Mesenchymal stem cell (in vitro differentiated cells and primary cell): ENCODE results near the gene THTPA.
"Not testable (repeated sequence)": the region's sequence is repeated elsewhere in the genome, so short reads cannot be mapped to it uniquely, and the experiment has no call there.

Source experiments
- DNase-seq: peaks from one replicate; pipeline ENCODE4 v3.0.0-alpha.2; 2013
- H2AFZ ChIP-seq: one replicate; pipeline ENCODE4 v1.6.1; 2013; ENCODE audit warnings: low read depth, mild to moderate bottlenecking, control low read depth, inconsistent platforms, low read length, moderate library complexity
- H2AK5ac ChIP-seq: 2 replicates; pipeline ENCODE4 v1.6.1; 2013; ENCODE audit warnings: low read length, moderate library complexity, mild to moderate bottlenecking, inconsistent platforms; ENCODE audit not compliant: severe bottlenecking
- H2BK120ac ChIP-seq: one replicate; pipeline ENCODE4 v1.6.1; 2013; ENCODE audit warnings: low read depth, mild to moderate bottlenecking, inconsistent platforms, low read length, moderate library complexity
- H2BK12ac ChIP-seq, 2 experiments: one replicate each; pipeline ENCODE4 v1.6.1; 2013; ENCODE audit warnings: inconsistent platforms in 2 of 2, low read length in 2 of 2, mild to moderate bottlenecking in 2 of 2, moderate library complexity in 2 of 2, control low read depth in 1 of 2
- H2BK15ac ChIP-seq: one replicate; pipeline ENCODE4 v1.6.1; 2013; ENCODE audit warnings: mild to moderate bottlenecking, low read depth, inconsistent platforms; ENCODE audit not compliant: poor library complexity, severe bottlenecking
- H2BK5ac ChIP-seq: 2 replicates; pipeline ENCODE4 v1.6.1; 2013; ENCODE audit warnings: low read depth, mild to moderate bottlenecking, low read length, control low read depth, inconsistent platforms; ENCODE audit not compliant: poor library complexity, severe bottlenecking
- H3K14ac ChIP-seq, 2 experiments: one replicate each; pipeline ENCODE4 v1.6.1; 2013; ENCODE audit warnings: inconsistent platforms in 2 of 2, low read length in 2 of 2, control low read depth in 1 of 2, mild to moderate bottlenecking in 1 of 2, moderate library complexity in 1 of 2
- H3K18ac ChIP-seq, 2 experiments: one replicate each; pipeline ENCODE4 v1.6.1; 2013; ENCODE audit warnings: inconsistent platforms in 2 of 2, low read length in 2 of 2, control low read depth in 1 of 2, low read depth in 1 of 2, mild to moderate bottlenecking in 1 of 2
- H3K23ac ChIP-seq, 2 experiments: one replicate each; pipeline ENCODE4 v1.6.1; 2013; ENCODE audit warnings: inconsistent platforms in 2 of 2, low read length in 2 of 2, mild to moderate bottlenecking in 2 of 2, moderate library complexity in 2 of 2, control low read depth in 1 of 2
- H3K27ac ChIP-seq: 2 replicates; pipeline ENCODE4 v1.5.1; 2013; ENCODE audit warnings: mild to moderate bottlenecking, moderate library complexity, low read length, control low read depth, inconsistent platforms; ENCODE audit not compliant: poor library complexity, severe bottlenecking
- H3K27me3 ChIP-seq, 2 experiments: 2 replicates each; pipeline versions ENCODE4 v1.6.1 to v1.7.0; 2013; ENCODE audit warnings: low read length in 2 of 2, mild to moderate bottlenecking in 2 of 2, moderate library complexity in 2 of 2, control low read depth in 1 of 2, inconsistent platforms in 1 of 2; ENCODE audit not compliant: control insufficient read depth in 1 of 2, insufficient read depth in 1 of 2
- H3K36me3 ChIP-seq, 2 experiments: 2 replicates each; pipeline versions ENCODE4 v1.6.1 to v1.7.0; 2013; ENCODE audit warnings: low read length in 2 of 2, control low read depth in 1 of 2, inconsistent platforms in 1 of 2, low read depth in 1 of 2, mild to moderate bottlenecking in 1 of 2; ENCODE audit not compliant: insufficient read depth in 2 of 2, control insufficient read depth in 1 of 2
- H3K4ac ChIP-seq, 2 experiments: one replicate each; pipeline ENCODE4 v1.6.1; 2013; ENCODE audit warnings: inconsistent platforms in 2 of 2, low read length in 2 of 2, mild to moderate bottlenecking in 2 of 2, moderate library complexity in 2 of 2, control low read depth in 1 of 2, low read depth in 1 of 2
- H3K4me1 ChIP-seq: 2 replicates; pipeline ENCODE4 v1.6.1; 2013; ENCODE audit warnings: low read depth, low read length, control low read depth; ENCODE audit not compliant: control insufficient read depth, insufficient read depth
- H3K4me2 ChIP-seq: 2 replicates; pipeline ENCODE4 v1.6.1; 2013; ENCODE audit warnings: low read length, mild to moderate bottlenecking, inconsistent platforms; ENCODE audit not compliant: poor library complexity, severe bottlenecking
- H3K4me3 ChIP-seq, 2 experiments: 2 replicates each; pipeline versions ENCODE4 v1.5.1 to v1.7.0; 2013; ENCODE audit warnings: low read length in 2 of 2, mild to moderate bottlenecking in 2 of 2, control low read depth in 1 of 2, low read depth in 1 of 2; ENCODE audit not compliant: insufficient read depth in 1 of 2
- H3K79me1 ChIP-seq: replicated peaks from 2 replicates; pipeline ENCODE4 v1.6.1; 2013; ENCODE audit warnings: mild to moderate bottlenecking, control low read depth, low read length, inconsistent platforms; ENCODE audit not compliant: poor library complexity, severe bottlenecking
- H3K9ac ChIP-seq: 2 replicates; pipeline ENCODE4 v1.7.0; 2013; ENCODE audit warnings: mild to moderate bottlenecking, low read length, moderate library complexity
- H3K9me3 ChIP-seq: 2 replicates; pipeline ENCODE4 v1.7.0; 2013; ENCODE audit warnings: mild to moderate bottlenecking, low read length; ENCODE audit not compliant: control insufficient read depth
- H4K8ac ChIP-seq: one replicate; pipeline ENCODE4 v1.6.1; 2013; ENCODE audit warnings: inconsistent platforms, mild to moderate bottlenecking, low read length, moderate library complexity
- H4K91ac ChIP-seq: one replicate; pipeline ENCODE4 v1.6.1; 2013; ENCODE audit warnings: mild to moderate bottlenecking, low read length, inconsistent platforms
- WGBS: methylation state at CpG from one replicate; pipeline ENCODE4 v1.1.7; 2013; ENCODE audit warnings: mixed read lengths; 5-methylcytosine and 5-hydroxymethylcytosine counted together

Gene THTPA

GRCh38 chr14:23590198-23590597 is 34.1 kb downstream of the THTPA start:
- Histone ChIP-seq H3K4me1 (no peaks in the 10 kb centered on the region), H3K9ac (no peak overlapping the region), H2BK12ac (no peak overlapping the region), H3K36me3 (no peaks in the 10 kb centered on the region), H3K14ac (no peak overlapping the region), H3K27ac (no peak overlapping the region), H3K4ac (no peak overlapping the region), H3K18ac (no peak overlapping the region), H3K4me2 (no peak overlapping the region), H3K79me1 (no peaks in the 10 kb centered on the region), H3K27me3 (peaks cover 5 to 19% of the 10 kb centered on the region in 2 experiments), H2BK120ac (no peak overlapping the region), H3K4me3 (no peak overlapping the region), H3K9me3 (no peaks in the 10 kb centered on the region), H3K23ac (no peak overlapping the region), H4K91ac (no peak overlapping the region), H2BK15ac (no peak overlapping the region), H2BK5ac (no peak overlapping the region), H4K8ac (no peak overlapping the region), H2AK5ac (no peak overlapping the region), H2AFZ (no peak overlapping the region)
- WGBS, result 60% methylated on average over 1 of the region's 4 CpGs
- DNase-seq, result no peak

GRCh38 chr14:23594191-23594590 is 38.1 kb downstream of the THTPA start:
- H3K14ac ChIP-seq, H3K18ac ChIP-seq, H3K4me1 ChIP-seq, H3K4me2 ChIP-seq, H4K91ac ChIP-seq, H2BK5ac ChIP-seq, H2AFZ ChIP-seq, H2BK15ac ChIP-seq, H2BK120ac ChIP-seq, H3K4ac ChIP-seq, H3K23ac ChIP-seq, H3K27ac ChIP-seq, H2AK5ac ChIP-seq, H3K9ac ChIP-seq, H2BK12ac ChIP-seq, H3K4me3 ChIP-seq, H4K8ac ChIP-seq, H3K9me3 ChIP-seq, H3K79me1 ChIP-seq, H3K36me3 ChIP-seq, DNase-seq: not testable (repeated sequence)
- WGBS, result 71% methylated on average over 2 of the region's 3 CpGs
- peaks cover 5 to 19% of the 10 kb centered on the region in 2 experiments for H3K27me3 ChIP-seq

GRCh38 chr14:23600322-23600707 is 44.2 kb downstream of the THTPA start:
- Histone ChIP-seq H3K27me3 (peaks cover 9 to 13% of the 10 kb centered on the region in 2 experiments), H4K8ac (no peak overlapping the region), H3K4me1 (no peaks in the 10 kb centered on the region), H3K9ac (no peak overlapping the region), H3K79me1 (no peaks in the 10 kb centered on the region), H3K9me3 (peaks cover 3% of the 10 kb centered on the region), H4K91ac (no peak overlapping the region), H3K23ac (no peak overlapping the region), H3K36me3 (no peaks in the 10 kb centered on the region), H2BK15ac (no peak overlapping the region), H3K14ac (no peak overlapping the region), H3K4me2 (no peak overlapping the region), H3K27ac (no peak overlapping the region), H3K4me3 (no peak overlapping the region), H2BK5ac (no peak overlapping the region), H3K18ac (no peak overlapping the region), H2BK120ac (no peak overlapping the region), H2BK12ac (no peak overlapping the region), H3K4ac (no peak overlapping the region), H2AK5ac (no peak overlapping the region), H2AFZ (no peak overlapping the region)
- WGBS, result 82% methylated on average over 1 of the region's 2 CpGs
- no peak for DNase-seq

GRCh38 chr14:23600806-23601205 is 44.7 kb downstream of the THTPA start:
- no peaks in the 10 kb centered on the region for H3K36me3 ChIP-seq
- H3K23ac ChIP-seq, result no peak overlapping the region
- no peak overlapping the region for H3K18ac ChIP-seq
- H3K4ac ChIP-seq, result no peak overlapping the region
- WGBS, result 88% methylated on average over 1 of the region's 1 CpG
- H3K27me3 ChIP-seq, result peaks cover 9 to 13% of the 10 kb centered on the region in 2 experiments
- H2AK5ac ChIP-seq, result no peak overlapping the region
- no peak overlapping the region for H2BK12ac ChIP-seq
- no peak overlapping the region for H2BK120ac ChIP-seq
- DNase-seq, result no peak
- H3K4me2 ChIP-seq, result no peak overlapping the region
- H3K79me1 ChIP-seq, result no peaks in the 10 kb centered on the region
- H4K91ac ChIP-seq, result no peak overlapping the region
- no peak overlapping the region for H3K14ac ChIP-seq
- no peak overlapping the region for H3K27ac ChIP-seq
- H3K4me3 ChIP-seq, result no peak overlapping the region
- H2BK15ac ChIP-seq, result no peak overlapping the region
- no peaks in the 10 kb centered on the region for H3K4me1 ChIP-seq
- H3K9ac ChIP-seq, result no peak overlapping the region
- peaks cover 3% of the 10 kb centered on the region for H3K9me3 ChIP-seq
- no peak overlapping the region for H2BK5ac ChIP-seq
- no peak overlapping the region for H4K8ac ChIP-seq
- H2AFZ ChIP-seq, result no peak overlapping the region
